Fibroblast of pulmonary artery (primary cell): ENCODE data around the gene C5AR2.

Source experiments
- DNase-seq: peaks from one replicate; pipeline ENCODE4 v3.0.0-alpha.2; 2010; ENCODE audit warnings: low read depth
- H3K4me3 ChIP-seq: replicated peaks from 2 replicates; pipeline ENCODE4 v1.5.1; 2011; ENCODE audit warnings: low read depth, mild to moderate bottlenecking, control low read depth, low read length, moderate library complexity
- CTCF ChIP-seq: IDR thresholded peaks from 2 replicates; pipeline ENCODE4 v1.5.1; 2011; ENCODE audit warnings: mild to moderate bottlenecking, control low read depth, low read length, inconsistent platforms; ENCODE audit errors: missing control alignments

Gene C5AR2

GRCh38 chr19:47305309-47305751, 26.6 kb upstream of the C5AR2 start:
- peak; percentile 83 for DNase-seq
- peak; percentile 99 for TF ChIP-seq CTCF
- H3K4me3 ChIP-seq = no peak overlapping the region

- no peak for TF ChIP-seq CTCF
- DNase-seq = no peak
Measured at GRCh38 chr19:47306303-47306702, 25.7 kb upstream of the C5AR2 start.

GRCh38 chr19:47309038-47309437, 22.9 kb upstream of the C5AR2 start:
- no peak overlapping the region for H3K4me3 ChIP-seq
- peak; percentile 39 for DNase-seq
- TF ChIP-seq CTCF = no peak

More at GRCh38 chr19:47306303-47306702, 25.7 kb upstream of the C5AR2 start:
- no peak overlapping the region for H3K4me3 ChIP-seq

- no peak within 1 kb of the TSS for H3K4me3 ChIP-seq
- DNase-seq = no peak
- TF ChIP-seq CTCF = no peak
Measured at GRCh38 chr19:47309608-47310007, 22.4 kb upstream of the C5AR2 start, which contains the start of gene C5AR1. Gene C5AR1 (plus strand): TSS chr19:47309861. CDS start chr19:47309896, 35 bp downstream.

GRCh38 chr19:47310323-47310722, 21.7 kb upstream of the C5AR2 start:
- no peak for DNase-seq
- H3K4me3 ChIP-seq = no peak overlapping the region
- TF ChIP-seq CTCF = no peak

- peak; percentile 46 for DNase-seq
- no peak for TF ChIP-seq CTCF
- no peak overlapping the region for H3K4me3 ChIP-seq
Measured at GRCh38 chr19:47310819-47311218, 21.2 kb upstream of the C5AR2 start.

- no peak overlapping the region for H3K4me3 ChIP-seq
- DNase-seq = no peak
- no peak for TF ChIP-seq CTCF
Measured at GRCh38 chr19:47312366-47313006, 19.5 kb upstream of the C5AR2 start.
